GM12878 (cell line): ENCODE measurements around the gene MTO1. TPM values are rescaled to one million over a fixed set of nuclear protein-coding genes. Genes with fewer than 3 reads are reported as not detected.
A peak's percentile ranks its signal among the peaks of the same experiment; 100 is the strongest.

Experiments
- ATAC-seq: fragments of 200-7000 bp; cut with Tn5 transposase; 3 replicates; pipeline ENCODE4 v1.9.1; 2020; ENCODE audit warnings: mild to moderate bottlenecking, moderate library complexity
- BruUV-seq: library from RNA; stranded (reverse); fragments of 400-500 nt; replicated peaks from 2 replicates; lab custom pipeline; 2021; lab: Mats Ljungman, UMichigan
- CTCF ChIA-PET: fragments of 300-600 bp; sonication (Branson Sonifier 250); formaldehyde crosslinking; extraction: SDS; loops from one replicate; lab custom pipeline; 2021; ENCODE audit warnings: inconsistent platforms; lab: Yijun Ruan, JAX
- POLR2A ChIA-PET: fragments of 350-600 bp; formaldehyde crosslinking; extraction: SDS; loops from one replicate; lab custom pipeline; 2021; ENCODE audit warnings: inconsistent platforms; lab: Charles Lee
- RAD21 ChIA-PET: fragments of 300-600 bp; sonication (Branson Sonifier 250); formaldehyde crosslinking; loops from one replicate; lab custom pipeline; 2023; ENCODE audit warnings: antibody characterized with exemption; ENCODE audit not compliant: unreplicated experiment; lab: Charles Lee
- SMC1A ChIA-PET: fragments of 300-600 bp; sonication (Branson Sonifier 250); formaldehyde crosslinking; loops from one replicate; lab custom pipeline; 2023; ENCODE audit not compliant: unreplicated experiment, uncharacterized antibody; lab: Charles Lee
- DNase-seq: peaks from one replicate; pipeline ENCODE4 v3.0.0-alpha.2; 2011; ENCODE audit warnings: low read depth, low spot score
- FAIRE-seq: peaks from 3 replicates; lab custom pipeline; 2011; peaks lifted over from hg19 to GRCh38; lab: Jason Lieb, UNC
- H2AFZ ChIP-seq: 2 replicates; pipeline ENCODE4 v1.6.0; 2011; ENCODE audit warnings: low read depth, low read length, control low read depth; ENCODE audit not compliant: control insufficient read depth
- H3K27ac ChIP-seq: 2 replicates; pipeline ENCODE4 v1.5.1; 2011; ENCODE audit warnings: control low read depth; ENCODE audit not compliant: control insufficient read depth, insufficient read depth
- H3K27me3 ChIP-seq, 2 experiments: replicated peaks in 1 of 2; 2 replicates each; pipeline versions ENCODE4 v1.6.0 to v1.6.1; 2011; ENCODE audit warnings: low read length in 1 of 2; ENCODE audit not compliant: control insufficient read depth in 2 of 2, insufficient read depth in 2 of 2
- H3K36me3 ChIP-seq, 2 experiments: 2 replicates each; pipeline ENCODE4 v1.5.1; 2011; ENCODE audit warnings: low read length in 1 of 2; ENCODE audit not compliant: control insufficient read depth in 2 of 2, insufficient read depth in 2 of 2
- H3K4me1 ChIP-seq: 2 replicates; pipeline ENCODE4 v1.6.1; 2011; ENCODE audit warnings: mild to moderate bottlenecking, low read length, moderate library complexity, mixed read lengths; ENCODE audit not compliant: control insufficient read depth, insufficient read depth
- H3K4me2 ChIP-seq: 2 replicates; pipeline ENCODE4 v1.6.0; 2011; ENCODE audit warnings: control low read depth; ENCODE audit not compliant: control insufficient read depth, insufficient read depth
- H3K4me3 ChIP-seq: fragments of 200-600 bp; sonication (generic); 2 replicates; pipeline ENCODE4 v1.5.1; 2016
- H3K79me2 ChIP-seq: 2 replicates; pipeline ENCODE4 v1.6.0; 2011; ENCODE audit warnings: low read length; ENCODE audit not compliant: control insufficient read depth, insufficient read depth
- H3K9ac ChIP-seq: 2 replicates; pipeline ENCODE4 v1.8.0; 2011; ENCODE audit warnings: low read length, control low read depth, mixed read lengths; ENCODE audit not compliant: control insufficient read depth, insufficient read depth
- H3K9me3 ChIP-seq: replicated peaks from 3 replicates; pipeline ENCODE4 v1.5.1; 2011; ENCODE audit warnings: mild to moderate bottlenecking, low read length; ENCODE audit not compliant: control insufficient read depth, insufficient read depth
- H4K20me1 ChIP-seq: 2 replicates; pipeline ENCODE4 v1.6.0; 2011; ENCODE audit not compliant: control insufficient read depth, insufficient read depth
- DPF2 ChIP-seq: fragments of 450-650 bp; IDR thresholded peaks from 2 replicates; pipeline ENCODE4 v1.6.1; 2017; ENCODE audit warnings: mild to moderate bottlenecking
- EED ChIP-seq: sonication (generic); IDR thresholded peaks from 2 replicates; pipeline ENCODE4 v1.6.1; 2016; ENCODE audit warnings: antibody characterized with exemption, low read depth
- HCFC1 ChIP-seq: fragments of 150-350 bp; IDR thresholded peaks from 2 replicates; pipeline ENCODE4 v1.6.1; 2014; ENCODE audit warnings: low read length
- HDGF ChIP-seq: fragments of 450-650 bp; IDR thresholded peaks from 2 replicates; pipeline ENCODE4 v1.6.1; 2016; ENCODE audit warnings: antibody characterized with exemption
- IKZF2 ChIP-seq, 2 experiments: fragments of 450-650 bp; IDR thresholded peaks; 2 replicates each; pipeline ENCODE4 v1.6.1; 2017; ENCODE audit warnings: mild to moderate bottlenecking in 2 of 2, moderate library complexity in 2 of 2
- MYB ChIP-seq: fragments of 150-350 bp; IDR thresholded peaks from 2 replicates; pipeline ENCODE4 v1.6.1; 2014; ENCODE audit warnings: mild to moderate bottlenecking, low read depth, low read length, borderline replicate concordance
- NFIC ChIP-seq: IDR thresholded peaks from 2 replicates; pipeline ENCODE4 v1.6.1; 2012; ENCODE audit warnings: low read depth, mild to moderate bottlenecking, inconsistent platforms, low read length, moderate library complexity
- NR2C1 ChIP-seq: fragments of 450-650 bp; IDR thresholded peaks from 2 replicates; pipeline ENCODE4 v1.6.1; 2017; ENCODE audit warnings: antibody characterized with exemption, mild to moderate bottlenecking, moderate library complexity
- PAX8 ChIP-seq: fragments of 450-650 bp; IDR thresholded peaks from 2 replicates; pipeline ENCODE4 v1.6.1; 2017; ENCODE audit warnings: mild to moderate bottlenecking, moderate library complexity
- POLR2A ChIP-seq: IDR thresholded peaks from 2 replicates; pipeline ENCODE4 v1.6.1; 2011; ENCODE audit warnings: low read depth, mild to moderate bottlenecking, low read length
- POLR2AphosphoS2 ChIP-seq: IDR thresholded peaks from 2 replicates; pipeline ENCODE4 v1.6.1; 2011; ENCODE audit warnings: low read depth, mild to moderate bottlenecking, low read length, improper control_type of control experiment, moderate library complexity
- POU2F2 ChIP-seq: IDR thresholded peaks from 3 replicates; pipeline ENCODE4 v1.6.1; 2011; ENCODE audit warnings: low read depth, mild to moderate bottlenecking, low read length, borderline replicate concordance
- RELA ChIP-seq: fragments of 450-650 bp; IDR thresholded peaks from 2 replicates; pipeline ENCODE4 v1.8.0; 2014; ENCODE audit warnings: borderline replicate concordance; ENCODE audit not compliant: partially characterized antibody
- RUNX3 ChIP-seq: IDR thresholded peaks from 2 replicates; pipeline ENCODE4 v1.6.1; 2012; ENCODE audit warnings: low read length, inconsistent platforms
- TARDBP ChIP-seq: IDR thresholded peaks from 2 replicates; pipeline ENCODE4 v1.6.1; 2016; ENCODE audit warnings: borderline replicate concordance
- TCF12 ChIP-seq: IDR thresholded peaks from 2 replicates; pipeline ENCODE4 v1.6.1; 2011; ENCODE audit warnings: low read depth, mild to moderate bottlenecking, low read length
- WRNIP1 ChIP-seq: IDR thresholded peaks from 2 replicates; pipeline ENCODE4 v1.6.1; 2011; ENCODE audit warnings: low read depth, low read length, improper control_type of control experiment, borderline replicate concordance
- YBX1 ChIP-seq: fragments of 450-650 bp; IDR thresholded peaks from 2 replicates; pipeline ENCODE4 v1.6.1; 2016; ENCODE audit warnings: antibody characterized with exemption
- YY1 ChIP-seq: IDR thresholded peaks from 2 replicates; pipeline ENCODE4 v1.6.1; 2011; ENCODE audit warnings: low read depth, mild to moderate bottlenecking, low read length
- ZNF217 ChIP-seq: fragments of 450-650 bp; IDR thresholded peaks from 2 replicates; pipeline ENCODE4 v1.6.1; 2017; ENCODE audit warnings: antibody characterized with exemption, mild to moderate bottlenecking
- ZNF24 ChIP-seq: fragments of 450-650 bp; IDR thresholded peaks from 2 replicates; pipeline ENCODE4 v1.6.1; 2017; ENCODE audit warnings: antibody characterized with exemption, mild to moderate bottlenecking
- ZNF274 ChIP-seq: IDR thresholded peaks from one replicate; pipeline ENCODE4 v1.8.0; 2011; ENCODE audit not compliant: insufficient read length, insufficient read depth
- WGBS: methylation state at CpG from one replicate; pipeline ENCODE4 v1.1.6; 2016; ENCODE audit warnings: low lambda C conversion rate; ENCODE audit not compliant: insufficient replicate concordance, insufficient coverage; ENCODE audit errors: missing lambda C conversion rate; 5-methylcytosine and 5-hydroxymethylcytosine counted together
- in situ Hi-C: fragments of 300-500 bp; cut with MboI; formaldehyde crosslinking; loops from 9 replicates; pipeline ENCODE4 v1.14.3; 2018; ENCODE audit warnings: mixed read lengths
- intact Hi-C: fragments of 100-400 bp; cut with micrococcal nuclease; formaldehyde crosslinking; loops from one replicate; pipeline ENCODE4 v1.14.2; 2022; ENCODE audit not compliant: unreplicated experiment
- polyA plus RNA-seq, 11 experiments: library from polyadenylated mRNA; depleted of rRNA in 4 of 11; unstranded in 6 of 11; stranded (reverse) in 5 of 11; fragments of >200 nt; fragmentation: Nextera tagmentation in 4 of 11; fragmentation: Illumina TruSeq in 1 of 11; extraction: Ambion mirVana in 4 of 11; extraction: Trizol in 1 of 11; gene quantifications; 1 replicate in 1 of 11; 2 replicates in 10 of 11; pipeline versions ENCODE4 v1.2.1 to v1.2.3, GENCODE V29; 2011 to 2016; ENCODE audit warnings: inconsistent platforms in 2 of 11, missing spikeins in 2 of 11, low read depth in 1 of 11
- total RNA-seq, 4 experiments: library from RNA; depleted of rRNA in 3 of 4; stranded (reverse); fragments of >200 nt in 3 of 4; fragmentation: Illumina TruSeq in 1 of 4; extraction: Trizol in 1 of 4; gene quantifications; 2 replicates each; pipeline versions ENCODE4 v1.2.1 to v1.2.3, GENCODE V29; 2013 to 2021
- TF ChIP-seq, protein P1 (sequence below): fragments of 450-650 bp; IDR thresholded peaks from 2 replicates; pipeline ENCODE4 v1.6.1; 2017; ENCODE audit warnings: borderline replicate concordance
- TF ChIP-seq, protein P2 (sequence below): fragments of 150-350 bp; IDR thresholded peaks from 2 replicates; pipeline ENCODE4 v1.6.1; 2014; ENCODE audit warnings: mild to moderate bottlenecking, low read depth, low read length

The MTO1 gene
- total and polyA plus RNA-seq, 10 of the 15 experiments (the other 5 are each of a cell fraction or from before 2014, with no cell fraction given): 24.8 to 53.6 (median 33.1) TPM

DNA sequence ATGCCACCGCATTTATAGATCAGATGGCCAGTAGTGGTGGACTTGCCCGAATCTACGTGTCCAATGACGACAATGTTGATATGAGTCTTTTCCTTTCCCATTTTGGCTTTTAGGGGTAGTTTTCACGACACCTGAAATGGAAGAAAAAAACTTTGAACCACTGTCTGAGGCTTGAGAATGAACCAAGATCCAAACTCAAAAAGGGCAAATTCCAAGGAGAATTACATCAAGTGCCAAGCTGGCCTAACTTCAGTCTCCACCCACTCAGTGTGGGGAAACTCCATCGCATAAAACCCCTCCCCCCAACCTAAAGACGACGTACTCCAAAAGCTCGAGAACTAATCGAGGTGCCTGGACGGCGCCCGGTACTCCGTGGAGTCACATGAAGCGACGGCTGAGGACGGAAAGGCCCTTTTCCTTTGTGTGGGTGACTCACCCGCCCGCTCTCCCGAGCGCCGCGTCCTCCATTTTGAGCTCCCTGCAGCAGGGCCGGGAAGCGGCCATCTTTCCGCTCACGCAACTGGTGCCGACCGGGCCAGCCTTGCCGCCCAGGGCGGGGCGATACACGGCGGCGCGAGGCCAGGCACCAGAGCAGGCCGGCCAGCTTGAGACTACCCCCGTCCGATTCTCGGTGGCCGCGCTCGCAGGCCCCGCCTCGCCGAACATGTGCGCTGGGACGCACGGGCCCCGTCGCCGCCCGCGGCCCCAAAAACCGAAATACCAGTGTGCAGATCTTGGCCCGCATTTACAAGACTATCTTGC is 58.6 kb downstream of the MTO1 start:
- RAD21 ChIA-PET: interaction anchor here (0.9 to 5.7 kb wide), 9 partner anchors 17 to 133 kb away, joined by 3 to 49 read pairs (median 5); partner anchors contain the start of gene CGAS
- in situ Hi-C loops: loop anchor here (5.0 to 25.0 kb wide), 2 partner anchors 92 to 132 kb away; partner anchors contain the start of gene SLC17A5
- Histone ChIP-seq H3K4me3 (peak overlapping the region; percentile 91), H4K20me1 (peaks cover 3% of the 10 kb centered on the region; the same call in 1 of the 2 replicates), H3K9me3 (no peaks in the 10 kb centered on the region), H3K4me2 (peak overlapping the region; percentile 91), H3K27ac (peak overlapping the region; percentile 100), H3K27me3 (no peaks in the 10 kb centered on the region), H3K36me3 (peaks cover 6 to 20% of the 10 kb centered on the region in 2 experiments), H2AFZ (peak overlapping the region; percentile 31), H3K4me1 (peaks cover 17% of the 10 kb centered on the region), H3K79me2 (peaks cover 70% of the 10 kb centered on the region), H3K9ac (peak overlapping the region; percentile 100)
- FAIRE-seq (no peak), DNase-seq (no peak), ATAC-seq (peak; percentile 41)
- SMC1A ChIA-PET: interaction anchor here (1.1 to 5.6 kb wide), 7 partner anchors 17 to 91 kb away, joined by 4 to 43 read pairs (median 24); partner anchors contain the start of gene CGAS
- WGBS: under 1% methylated on average over 55 of the region's 56 CpGs
- POLR2A ChIA-PET: interaction anchor here (0.6 to 6.8 kb wide), 16 partner anchors 9 to 133 kb away, joined by 3 to 55 read pairs (median 18); partner anchors contain the start of genes CGAS, MTO1 and SLC17A5
- CTCF ChIA-PET: interaction anchor here (0.6 to 3.6 kb wide), 8 partner anchors 9 to 134 kb away, joined by 3 to 16 read pairs (median 4); no protein-coding TSS in a partner anchor
- intact Hi-C loops: loop anchor here (2.0 to 5.0 kb wide), 2 partner anchors 47 to 1762 kb away; partner anchors contain the start of gene TMEM30A
- BruUV-seq: no TSS peak
- TF ChIP-seq HCFC1 (peak; percentile 20), DPF2 (peak; percentile 50; the same call in 1 of the 2 replicates), POLR2AphosphoS2 (no peak), RELA (peak; percentile 24), NFIC (no peak), ZNF24 (peak; percentile 33; the same call in 1 of the 2 replicates), POU2F2 (peak; percentile 64; the same call in 1 of the 3 replicates), YBX1 (no peak), YY1 (peak; percentile 97), POLR2A (peak; percentile 88), WRNIP1 (0 out of 2 replicates have a peak, but pooled peaks have one; percentile 68), TCF12 (no peak; the same call in 1 of the 2 replicates), IKZF2 (IDR thresholded peaks at IDR 0.05) (peak in 1 of 2 experiments; percentile 9; a peak in 1 of 4 replicates), PAX8 (no peak), TARDBP (no peak), EED (peak; percentile 20; the same call in 1 of the 2 replicates), MYB (no peak), HDGF (peak; percentile 19; the same call in 1 of the 2 replicates), RUNX3 (0 out of 2 replicates have a peak, but pooled peaks have one; percentile 27), ZNF217 (no peak), NR2C1 (peak; percentile 46; the same call in 1 of the 2 replicates), ZNF274 (no peak)
- TF ChIP-seq, protein P1, sequence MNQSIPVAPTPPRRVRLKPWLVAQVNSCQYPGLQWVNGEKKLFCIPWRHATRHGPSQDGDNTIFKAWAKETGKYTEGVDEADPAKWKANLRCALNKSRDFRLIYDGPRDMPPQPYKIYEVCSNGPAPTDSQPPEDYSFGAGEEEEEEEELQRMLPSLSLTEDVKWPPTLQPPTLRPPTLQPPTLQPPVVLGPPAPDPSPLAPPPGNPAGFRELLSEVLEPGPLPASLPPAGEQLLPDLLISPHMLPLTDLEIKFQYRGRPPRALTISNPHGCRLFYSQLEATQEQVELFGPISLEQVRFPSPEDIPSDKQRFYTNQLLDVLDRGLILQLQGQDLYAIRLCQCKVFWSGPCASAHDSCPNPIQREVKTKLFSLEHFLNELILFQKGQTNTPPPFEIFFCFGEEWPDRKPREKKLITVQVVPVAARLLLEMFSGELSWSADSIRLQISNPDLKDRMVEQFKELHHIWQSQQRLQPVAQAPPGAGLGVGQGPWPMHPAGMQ: no peak
- TF ChIP-seq, protein P2, sequence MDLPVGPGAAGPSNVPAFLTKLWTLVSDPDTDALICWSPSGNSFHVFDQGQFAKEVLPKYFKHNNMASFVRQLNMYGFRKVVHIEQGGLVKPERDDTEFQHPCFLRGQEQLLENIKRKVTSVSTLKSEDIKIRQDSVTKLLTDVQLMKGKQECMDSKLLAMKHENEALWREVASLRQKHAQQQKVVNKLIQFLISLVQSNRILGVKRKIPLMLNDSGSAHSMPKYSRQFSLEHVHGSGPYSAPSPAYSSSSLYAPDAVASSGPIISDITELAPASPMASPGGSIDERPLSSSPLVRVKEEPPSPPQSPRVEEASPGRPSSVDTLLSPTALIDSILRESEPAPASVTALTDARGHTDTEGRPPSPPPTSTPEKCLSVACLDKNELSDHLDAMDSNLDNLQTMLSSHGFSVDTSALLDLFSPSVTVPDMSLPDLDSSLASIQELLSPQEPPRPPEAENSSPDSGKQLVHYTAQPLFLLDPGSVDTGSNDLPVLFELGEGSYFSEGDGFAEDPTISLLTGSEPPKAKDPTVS: no peak
